CD4-positive, alpha-beta T cell (primary cell): ENCODE results near the gene RPS25. TPM values are rescaled to one million over a fixed set of nuclear protein-coding genes. Genes with fewer than 3 reads are reported as not detected.

ENCODE experiments used
- ATAC-seq: fragments of 200-7000 bp; cut with Tn5 transposase; one replicate; pipeline ENCODE4 v1.10.0; 2022; ENCODE audit warnings: mild to moderate bottlenecking; ENCODE audit not compliant: poor library complexity
- CTCF ChIA-PET: fragments of 350-600 bp; sonication (Branson Sonifier 250); formaldehyde crosslinking; loops from one replicate; lab custom pipeline; 2021; ENCODE audit warnings: antibody characterized with exemption, inconsistent platforms; lab: Charles Lee
- POLR2A ChIA-PET: fragments of 350-600 bp; sonication (Branson Sonifier 250); formaldehyde crosslinking; loops from one replicate; lab custom pipeline; 2021; ENCODE audit warnings: antibody characterized with exemption, inconsistent platforms; lab: Charles Lee
- DNase-seq, 14 experiments: peaks; one replicate each; pipeline ENCODE4 v3.0.0-alpha.2; 2013 to 2020; ENCODE audit warnings: mixed read lengths in 2 of 14
- H3K27ac ChIP-seq, 2 donors: one replicate each; pipeline versions ENCODE4 v1.5.1 to v1.7.0; 2013; ENCODE audit warnings: low read length in 2 of 2, low read depth in 1 of 2, mild to moderate bottlenecking in 1 of 2
- H3K27me3 ChIP-seq, 2 experiments: 1 replicate in 1 of 2; 2 replicates in 1 of 2; pipeline versions ENCODE4 v1.6.1 to v1.7.0; 2013; ENCODE audit warnings: low read length in 2 of 2, control low read depth in 1 of 2, mild to moderate bottlenecking in 1 of 2, moderate library complexity in 1 of 2; ENCODE audit not compliant: insufficient read depth in 2 of 2, control insufficient read depth in 1 of 2
- H3K36me3 ChIP-seq: one replicate; pipeline ENCODE4 v1.6.1; 2013; ENCODE audit warnings: low read length, control low read depth; ENCODE audit not compliant: insufficient read depth
- H3K4me1 ChIP-seq: one replicate; pipeline ENCODE4 v1.6.1; 2013; ENCODE audit warnings: low read length, control low read depth; ENCODE audit not compliant: insufficient read depth
- H3K4me3 ChIP-seq: one replicate; pipeline ENCODE4 v1.5.1; 2013; ENCODE audit warnings: mild to moderate bottlenecking, low read length, moderate library complexity
- H3K9me3 ChIP-seq, 2 experiments: 1 replicate in 1 of 2; 2 replicates in 1 of 2; pipeline versions ENCODE4 v1.6.1 to v1.7.0; 2013; ENCODE audit warnings: low read length in 2 of 2, mild to moderate bottlenecking in 2 of 2, control low read depth in 1 of 2, moderate library complexity in 1 of 2; ENCODE audit not compliant: control insufficient read depth in 1 of 2, insufficient read depth in 1 of 2
- H3K27ac Mint-ChIP-seq: one replicate; pipeline ENCODE4 v1.8.0; 2020; ENCODE audit warnings: mixed read lengths
- H3K27me3 Mint-ChIP-seq: one replicate; pipeline ENCODE4 v1.8.0; 2021; ENCODE audit warnings: mixed read lengths
- H3K36me3 Mint-ChIP-seq: one replicate; pipeline ENCODE4 v1.8.0; 2021; ENCODE audit warnings: low read depth, mixed read lengths
- H3K4me1 Mint-ChIP-seq: one replicate; pipeline ENCODE4 v1.8.0; 2021; ENCODE audit warnings: low read depth, mixed read lengths
- H3K4me3 Mint-ChIP-seq: one replicate; pipeline ENCODE4 v1.8.0; 2020; ENCODE audit warnings: mild to moderate bottlenecking, mixed read lengths
- H3K9me3 Mint-ChIP-seq: one replicate; pipeline ENCODE4 v1.8.0; 2020; ENCODE audit warnings: mixed read lengths
- intact Hi-C, 2 experiments: fragments of 100-400 bp; cut with DNase I in 1 of 2; cut with micrococcal nuclease in 1 of 2; formaldehyde crosslinking; loops; one replicate each; pipeline versions ENCODE4 v1.15.1 to v1.9.0; 2023 to 2025; cut with DNase I, micrococcal nuclease
- total RNA-seq, 174 experiments: library from RNA in 2 of 174; stranded (reverse) in 2 of 174; gene quantifications; one replicate each; pipeline ENCODE4 v1.2.3 and lab custom pipeline; 2021 to 2026
- TF ChIP-seq, protein P1 (sequence below): fragments of 200-600 bp; IDR thresholded peaks from one replicate; pipeline ENCODE4 v1.8.0; 2022; ENCODE audit warnings: antibody characterized with exemption, mild to moderate bottlenecking

RPS25 gene
- total RNA-seq, 2 experiments from 2014 or later: 2,261 to 2,296 TPM

DNA sequence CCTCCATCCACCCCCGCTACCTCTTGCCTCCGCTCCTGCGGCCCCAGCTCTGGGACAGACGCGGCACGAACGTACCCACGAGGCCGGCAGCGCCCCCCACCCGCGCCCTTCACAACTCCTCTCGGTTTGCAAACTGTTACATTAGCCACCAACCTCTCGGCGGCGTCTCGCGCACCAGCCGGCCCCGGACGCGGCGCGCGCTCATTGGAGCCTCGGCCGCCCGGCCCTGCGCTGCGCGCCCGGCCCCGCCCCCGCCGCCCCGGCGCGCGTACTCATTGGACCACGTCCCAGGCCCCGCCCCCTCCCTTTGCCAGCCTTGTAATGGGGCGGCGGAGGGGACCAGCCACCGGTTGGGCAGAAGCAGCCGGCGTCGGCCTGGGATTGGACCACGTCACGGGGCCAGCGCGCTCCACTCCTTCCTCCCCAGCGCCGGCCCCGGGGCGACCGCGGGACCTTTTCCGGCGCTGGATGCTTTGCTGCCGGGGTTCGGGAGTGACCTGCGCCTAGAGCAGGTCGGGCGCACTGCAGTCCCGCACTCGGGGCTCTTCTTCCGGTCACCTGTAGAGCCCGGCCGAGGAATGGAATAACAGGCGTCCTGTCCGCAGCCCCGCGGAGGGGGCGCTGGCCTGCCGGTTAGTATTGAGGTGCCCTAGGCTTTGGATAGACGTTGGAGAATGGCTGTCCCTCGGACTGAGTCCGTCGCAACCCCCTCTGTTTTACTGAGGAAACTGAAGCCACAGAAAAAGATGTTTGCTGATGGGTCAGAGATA lies 39.0 kb upstream of the RPS25 start, which contains the start of gene HYOU1:
Gene HYOU1, minus strand, starts transcription at position 206 of the 770 bp plus-strand sequence. CDS start 1,045 bp downstream, outside the sequence.
- H3K27me3 ChIP-seq: no peaks in the 10 kb centered on the region
- Mint-ChIP-seq H3K4me1 (peaks cover 36% of the 10 kb centered on the region), H3K27me3 (no peaks in the 10 kb centered on the region), H3K27ac (peak within 1 kb of the TSS; percentile 80), H3K36me3 (peaks cover 56% of the 10 kb centered on the region), H3K9me3 (no peaks in the 10 kb centered on the region), H3K4me3 (peak within 1 kb of the TSS; percentile 99)
- TF ChIP-seq, protein P1, sequence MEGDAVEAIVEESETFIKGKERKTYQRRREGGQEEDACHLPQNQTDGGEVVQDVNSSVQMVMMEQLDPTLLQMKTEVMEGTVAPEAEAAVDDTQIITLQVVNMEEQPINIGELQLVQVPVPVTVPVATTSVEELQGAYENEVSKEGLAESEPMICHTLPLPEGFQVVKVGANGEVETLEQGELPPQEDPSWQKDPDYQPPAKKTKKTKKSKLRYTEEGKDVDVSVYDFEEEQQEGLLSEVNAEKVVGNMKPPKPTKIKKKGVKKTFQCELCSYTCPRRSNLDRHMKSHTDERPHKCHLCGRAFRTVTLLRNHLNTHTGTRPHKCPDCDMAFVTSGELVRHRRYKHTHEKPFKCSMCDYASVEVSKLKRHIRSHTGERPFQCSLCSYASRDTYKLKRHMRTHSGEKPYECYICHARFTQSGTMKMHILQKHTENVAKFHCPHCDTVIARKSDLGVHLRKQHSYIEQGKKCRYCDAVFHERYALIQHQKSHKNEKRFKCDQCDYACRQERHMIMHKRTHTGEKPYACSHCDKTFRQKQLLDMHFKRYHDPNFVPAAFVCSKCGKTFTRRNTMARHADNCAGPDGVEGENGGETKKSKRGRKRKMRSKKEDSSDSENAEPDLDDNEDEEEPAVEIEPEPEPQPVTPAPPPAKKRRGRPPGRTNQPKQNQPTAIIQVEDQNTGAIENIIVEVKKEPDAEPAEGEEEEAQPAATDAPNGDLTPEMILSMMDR: peak; percentile 2
- peak; percentile 92 for ATAC-seq
- H3K4me3 ChIP-seq: peak within 1 kb of the TSS; percentile 82
- ChIA-PET CTCF (interaction anchor here (0.7 to 2.9 kb wide), 8 partner anchors 9 to 149 kb away, joined by 3 to 22 read pairs (median 4); partner anchors contain the start of genes CBL, HINFP, SLC37A4 and TRAPPC4), POLR2A (interaction anchor here (0.6 to 3.5 kb wide), 22 partner anchors 10 to 265 kb away, joined by 3 to 38 read pairs (median 4); partner anchors contain the start of genes C2CD2L, CENATAC, DPAGT1 and HINFP)
- intact Hi-C loops: loop anchor here (1.0 to 2.0 kb wide), 6 partner anchors 9 to 39 kb away; partner anchors contain the start of genes RPS25 (in 1 of the 2), SLC37A4 (in 1 of the 2), TRAPPC4 (in 1 of the 2) and VPS11 (in 1 of the 2)
- no peaks in the 10 kb centered on the region for H3K9me3 ChIP-seq
- peaks cover 37% of the 10 kb centered on the region for H3K36me3 ChIP-seq
- peak; percentile 97 to 99 (median 98) for DNase-seq
- peaks cover 32% of the 10 kb centered on the region for H3K4me1 ChIP-seq
- H3K27ac ChIP-seq: peak within 1 kb of the TSS; percentile 83 to 84

DNA sequence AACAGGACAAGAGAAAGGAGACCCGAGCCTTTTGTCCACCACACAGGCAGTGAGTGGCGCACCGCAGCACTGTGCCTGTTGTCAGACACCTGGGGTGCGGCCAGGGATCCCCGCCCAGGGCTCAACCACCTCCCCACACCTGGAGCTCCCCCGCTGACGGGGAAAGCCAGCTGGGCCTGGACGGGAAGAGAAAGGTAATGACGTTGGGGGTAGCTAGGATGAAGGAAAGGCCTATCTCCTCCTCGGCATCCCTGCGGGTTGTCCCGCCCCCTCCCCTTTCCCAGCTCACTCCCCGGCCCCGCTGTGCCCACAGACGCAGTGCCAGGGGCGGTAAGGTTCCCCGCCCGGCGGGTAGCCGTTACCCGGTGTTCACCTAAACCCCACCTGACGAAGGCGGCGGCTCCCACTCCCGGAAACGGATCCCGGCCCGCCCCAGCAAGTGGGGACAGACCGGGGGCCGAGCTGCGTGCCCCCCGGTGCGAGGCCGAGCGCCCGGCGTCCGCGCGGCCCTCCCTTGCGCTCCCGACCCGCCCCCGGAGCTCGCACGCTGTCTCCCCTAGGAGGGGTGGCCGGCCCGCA lies 38.4 kb upstream of the RPS25 start:
- peaks cover 44% of the 10 kb centered on the region for H3K36me3 ChIP-seq
- ATAC-seq (peak; percentile 10), DNase-seq (peak in 12 of 14 experiments; percentile 12 to 82 (median 45))
- H3K27me3 ChIP-seq: no peaks in the 10 kb centered on the region
- no peaks in the 10 kb centered on the region for H3K9me3 ChIP-seq
- Mint-ChIP-seq H3K27me3 (no peaks in the 10 kb centered on the region), H3K27ac (peak overlapping the region; percentile 80), H3K4me1 (peaks cover 36% of the 10 kb centered on the region), H3K9me3 (no peaks in the 10 kb centered on the region), H3K36me3 (peaks cover 63% of the 10 kb centered on the region), H3K4me3 (peak overlapping the region; percentile 99)
- intact Hi-C loops: loop anchor here (1.0 to 2.0 kb wide), 3 partner anchors 10 to 38 kb away; partner anchors contain the start of gene SLC37A4 (in 1 of the 2)
- peak overlapping the region; percentile 67 to 83 for H3K27ac ChIP-seq
- ChIA-PET CTCF (interaction anchor here (0.7 to 2.9 kb wide), 9 partner anchors 9 to 150 kb away, joined by 3 to 22 read pairs (median 3); partner anchors contain the start of genes CBL, HINFP, SLC37A4 and TRAPPC4), POLR2A (interaction anchor here (0.6 to 3.5 kb wide), 21 partner anchors 9 to 265 kb away, joined by 3 to 38 read pairs (median 4); partner anchors contain the start of genes C2CD2L, CENATAC, DPAGT1 and HINFP)
- peaks cover 39% of the 10 kb centered on the region for H3K4me1 ChIP-seq
- H3K4me3 ChIP-seq: peak overlapping the region; percentile 69
- TF ChIP-seq, protein P1: no peak

DNA sequence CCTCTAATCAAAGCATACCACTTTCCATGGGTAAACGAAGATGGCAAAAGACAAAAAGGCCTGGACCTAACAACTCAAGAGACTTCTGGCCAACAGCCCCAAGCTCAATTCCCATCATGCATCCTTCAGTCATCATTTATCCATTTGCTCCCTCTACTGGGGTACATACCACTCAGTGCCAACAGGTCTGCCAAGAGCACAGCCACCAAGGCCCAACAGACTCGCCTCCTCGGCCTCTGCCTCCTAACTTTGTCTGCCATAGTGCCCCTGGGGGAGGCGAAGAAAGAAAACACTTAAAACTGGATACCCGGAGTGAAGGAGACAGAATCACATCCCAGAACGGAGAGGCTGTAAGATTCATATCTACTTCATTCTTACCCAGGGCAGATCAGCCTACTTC lies 37.8 kb upstream of the RPS25 start:
- intact Hi-C loops: loop anchor here (1.0 to 2.0 kb wide), 3 partner anchors 10 to 39 kb away; partner anchors contain the start of gene SLC37A4 (in 1 of the 2)
- ATAC-seq (no peak), DNase-seq (peak in 4 of 14 experiments; percentile 4 to 45 (median 26))
- H3K4me1 ChIP-seq: peaks cover 42% of the 10 kb centered on the region
- no peaks in the 10 kb centered on the region for H3K27me3 ChIP-seq
- ChIA-PET CTCF (interaction anchor here (1.1 to 2.9 kb wide), 6 partner anchors 9 to 43 kb away, joined by 3 to 22 read pairs (median 4); partner anchors contain the start of genes SLC37A4, TRAPPC4 and VPS11), POLR2A (interaction anchor here (0.8 to 3.5 kb wide), 15 partner anchors 9 to 264 kb away, joined by 3 to 38 read pairs (median 4); partner anchors contain the start of genes C2CD2L, CENATAC, DPAGT1 and HINFP)
- peaks cover 50% of the 10 kb centered on the region for H3K36me3 ChIP-seq
- peak overlapping the region; percentile 69 for H3K4me3 ChIP-seq
- H3K4me1 Mint-ChIP-seq: peaks cover 36% of the 10 kb centered on the region
- H3K4me3 Mint-ChIP-seq: peak overlapping the region; percentile 99
- peak overlapping the region; percentile 80 for H3K27ac Mint-ChIP-seq
- TF ChIP-seq, protein P1: no peak
- no peaks in the 10 kb centered on the region for H3K9me3 ChIP-seq
- H3K36me3 Mint-ChIP-seq: peaks cover 69% of the 10 kb centered on the region
- peak overlapping the region; percentile 67 to 83 for H3K27ac ChIP-seq
- H3K9me3 Mint-ChIP-seq: no peaks in the 10 kb centered on the region
- no peaks in the 10 kb centered on the region for H3K27me3 Mint-ChIP-seq
